HPDE6-E6E7 (cell line): Measurements from ENCODE around the gene G6PD.
"Not testable (repeated sequence)": the region's sequence is repeated elsewhere in the genome, so short reads cannot be mapped to it uniquely, and the experiment has no call there.

ENCODE experiments used
- DNase-seq: peaks from one replicate; pipeline ENCODE4 v3.0.0; 2011; ENCODE audit warnings: missing footprints; ENCODE audit errors: extremely low spot score

Gene G6PD

DNA sequence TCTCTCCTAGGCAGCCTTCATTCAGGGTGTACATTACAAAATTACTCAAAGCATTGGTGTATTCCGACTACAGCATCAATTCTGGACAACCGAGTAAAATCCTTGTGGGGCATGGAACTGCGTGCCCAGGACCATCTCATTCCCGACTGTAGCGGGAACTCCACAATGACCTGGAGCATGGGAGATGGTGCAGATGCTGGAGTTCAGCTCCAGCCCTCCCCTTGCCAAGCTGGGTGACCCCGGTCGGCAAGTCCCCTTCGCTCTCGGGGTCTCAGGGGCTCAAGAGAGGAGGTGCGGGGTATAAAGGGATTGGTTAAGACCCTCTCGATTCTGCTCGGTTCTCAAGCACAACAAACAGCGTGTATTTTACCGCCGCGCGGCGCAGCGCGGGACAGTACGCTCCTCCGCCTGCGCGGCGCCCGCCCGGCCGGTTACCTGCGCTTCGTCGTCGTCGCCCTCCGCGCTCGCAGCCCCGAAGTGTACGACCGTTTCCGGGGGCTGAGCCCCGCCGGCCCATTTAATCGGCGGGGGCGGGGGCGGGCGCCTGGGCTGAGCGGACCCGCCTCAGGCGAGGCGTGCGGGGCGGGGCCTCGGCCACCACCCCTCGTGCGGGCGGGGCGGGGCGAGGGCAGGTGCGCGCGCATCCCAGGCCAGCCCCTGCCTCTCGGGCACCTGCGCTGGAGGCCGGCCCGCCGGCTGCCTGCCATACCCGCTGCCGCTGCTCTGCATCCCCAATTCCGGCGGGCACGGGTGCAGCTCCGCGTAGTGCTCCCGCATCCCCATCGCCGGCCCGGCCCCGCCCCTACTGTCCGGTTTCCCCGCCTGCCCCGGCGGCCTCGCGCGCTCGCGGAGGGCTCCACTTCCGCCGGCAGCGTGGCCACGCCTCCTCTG, at the start of gene G6PD:
G6PD (minus strand) TSS at position 493 of the 891 bp plus-strand sequence. CDS start 691 bp downstream, outside the sequence.
- peak; percentile 78 for DNase-seq

DNA sequence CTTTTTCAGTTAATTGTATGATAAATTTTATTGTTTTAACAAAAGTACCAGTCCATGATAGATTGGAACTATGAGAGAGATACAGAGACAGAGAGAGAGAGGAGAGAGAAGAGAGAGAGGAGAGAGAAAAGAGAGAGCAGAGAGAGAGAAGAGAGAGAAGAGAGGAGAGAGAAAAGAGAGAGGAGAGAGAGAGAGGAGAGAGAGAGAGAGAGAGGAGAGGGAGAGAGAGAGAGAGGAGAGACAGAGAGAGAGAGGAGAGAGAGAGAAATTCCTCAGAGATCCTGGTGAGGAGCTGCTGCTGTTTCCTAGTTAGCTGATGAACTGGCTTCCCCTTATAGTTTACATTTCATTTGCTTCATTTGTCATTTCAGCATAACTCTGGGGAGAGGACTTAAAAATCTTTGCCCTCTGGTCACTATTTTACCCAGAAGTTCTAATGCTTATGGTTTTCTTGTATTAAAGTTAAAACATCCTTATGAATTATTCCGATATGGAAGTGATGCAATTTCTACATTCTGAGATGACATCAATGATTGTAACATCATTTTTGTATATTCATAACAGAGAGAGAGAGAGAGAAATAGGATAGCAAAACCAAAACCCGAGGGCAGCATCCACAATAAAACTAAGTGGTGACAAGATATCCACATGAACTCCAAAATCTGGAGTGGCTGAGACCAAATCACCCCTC, 49.1 kb upstream of the G6PD start:
- DNase-seq, result no peak

DNA sequence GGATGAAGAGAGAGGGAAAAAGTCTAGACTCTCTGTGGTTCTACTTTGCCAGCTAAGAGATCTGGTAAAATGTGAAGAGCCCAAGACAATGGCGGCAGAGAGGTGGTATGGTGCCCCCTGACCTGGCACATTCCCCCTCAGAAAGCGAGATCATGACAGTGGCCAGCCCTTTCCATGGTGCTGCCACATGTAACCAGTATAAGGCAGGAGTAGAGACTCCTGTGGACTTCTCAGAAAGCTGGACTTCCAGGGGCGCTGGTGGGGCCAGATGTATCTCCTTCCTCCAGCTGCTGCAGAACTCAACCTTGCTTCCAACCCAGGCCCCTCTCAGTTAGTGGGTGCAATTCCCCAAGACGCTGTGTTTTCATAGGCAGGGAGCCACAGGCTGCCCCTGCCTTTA, 47.8 kb upstream of the G6PD start:
- DNase-seq, result no peak

GRCh38 chrX:154593201-154593600, 46.6 kb upstream of the G6PD start:
- no peak for DNase-seq

DNA sequence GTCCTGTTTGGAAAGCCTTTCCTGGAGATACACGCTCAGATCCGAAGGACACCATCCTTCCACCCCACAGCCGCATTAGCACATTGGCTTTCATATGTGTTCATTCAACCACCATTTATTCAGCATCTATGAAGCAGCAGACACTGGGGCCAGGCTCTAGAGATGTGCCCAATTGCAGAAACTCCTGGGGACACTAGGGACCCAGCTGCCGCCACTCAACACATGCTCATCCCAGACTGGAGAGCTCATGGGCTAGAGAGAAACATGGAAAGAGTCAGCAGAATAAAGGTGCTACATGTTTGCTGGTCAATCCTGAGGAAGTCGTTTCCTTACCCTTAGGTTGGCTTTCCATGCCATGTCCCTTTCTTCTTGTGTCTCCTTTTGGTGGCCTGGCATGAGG, 45.9 kb upstream of the G6PD start:
- no peak for DNase-seq

- DNase-seq, result not testable (repeated sequence)
These were observed 43.8 kb upstream of the G6PD start for GRCh38 chrX:154590415-154590814.

- not testable (repeated sequence) for DNase-seq
These were observed 38.0 kb upstream of the G6PD start, which contains the start of gene CTAG1A for GRCh38 chrX:154584585-154585183. Gene CTAG1A, plus strand, starts transcription at chrX:154585133. Its CDS starts 74 bp downstream, at chrX:154585207.

DNA sequence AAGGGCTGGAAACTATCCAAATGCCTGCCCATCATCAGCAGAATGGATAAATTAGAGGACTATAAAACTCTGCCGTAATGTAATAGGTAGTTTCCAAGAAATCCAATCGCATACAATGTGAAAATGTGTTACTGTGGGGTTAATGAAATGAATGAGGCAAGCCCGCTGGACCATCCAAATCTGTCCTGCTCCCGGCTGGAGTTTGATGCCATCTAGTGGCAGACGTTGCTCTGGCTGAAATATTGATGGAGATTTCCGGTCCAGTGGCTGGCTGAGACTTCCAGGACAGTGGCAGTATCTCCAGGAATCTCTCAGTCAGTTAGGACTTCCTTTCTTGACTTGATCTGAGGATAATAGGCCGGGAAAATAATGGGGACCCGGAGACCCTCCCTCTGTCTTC, 36.3 kb upstream of the G6PD start:
- not testable (repeated sequence) for DNase-seq

- DNase-seq, result not testable (repeated sequence)
These were observed 28.4 kb upstream of the G6PD start for GRCh38 chrX:154575076-154575475.

GRCh38 chrX:154573061-154573460, 26.4 kb upstream of the G6PD start:
- not testable (repeated sequence) for DNase-seq

- not testable (repeated sequence) for DNase-seq
These were observed 23.7 kb upstream of the G6PD start for GRCh38 chrX:154570361-154570760.

DNA sequence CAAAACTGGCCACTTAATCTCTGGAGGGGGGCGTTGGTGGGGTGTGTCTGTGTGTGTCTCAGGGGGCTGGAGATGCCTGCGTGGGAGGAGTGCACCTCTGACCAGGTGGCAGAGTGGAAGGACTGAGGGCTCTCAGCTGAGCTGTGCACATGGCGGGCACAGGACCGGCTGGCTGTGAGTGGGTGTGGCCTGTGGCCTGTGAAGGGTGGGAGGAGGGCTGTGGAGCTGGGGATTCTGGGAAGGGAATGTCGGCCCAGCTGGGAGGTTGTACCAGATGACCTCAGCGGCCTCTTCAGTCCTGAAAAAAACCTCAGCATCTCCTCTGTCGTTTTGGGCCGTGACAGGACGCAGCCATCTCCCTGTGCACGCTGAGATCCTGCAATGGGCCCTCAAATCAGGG, 15.6 kb upstream of the G6PD start:
- DNase-seq, result not testable (repeated sequence)

- not testable (repeated sequence) for DNase-seq
These were observed 13.7 kb upstream of the G6PD start for GRCh38 chrX:154560326-154560725.

- DNase-seq, result not testable (repeated sequence)
These were observed 12.2 kb upstream of the G6PD start for GRCh38 chrX:154558896-154559295.

DNA sequence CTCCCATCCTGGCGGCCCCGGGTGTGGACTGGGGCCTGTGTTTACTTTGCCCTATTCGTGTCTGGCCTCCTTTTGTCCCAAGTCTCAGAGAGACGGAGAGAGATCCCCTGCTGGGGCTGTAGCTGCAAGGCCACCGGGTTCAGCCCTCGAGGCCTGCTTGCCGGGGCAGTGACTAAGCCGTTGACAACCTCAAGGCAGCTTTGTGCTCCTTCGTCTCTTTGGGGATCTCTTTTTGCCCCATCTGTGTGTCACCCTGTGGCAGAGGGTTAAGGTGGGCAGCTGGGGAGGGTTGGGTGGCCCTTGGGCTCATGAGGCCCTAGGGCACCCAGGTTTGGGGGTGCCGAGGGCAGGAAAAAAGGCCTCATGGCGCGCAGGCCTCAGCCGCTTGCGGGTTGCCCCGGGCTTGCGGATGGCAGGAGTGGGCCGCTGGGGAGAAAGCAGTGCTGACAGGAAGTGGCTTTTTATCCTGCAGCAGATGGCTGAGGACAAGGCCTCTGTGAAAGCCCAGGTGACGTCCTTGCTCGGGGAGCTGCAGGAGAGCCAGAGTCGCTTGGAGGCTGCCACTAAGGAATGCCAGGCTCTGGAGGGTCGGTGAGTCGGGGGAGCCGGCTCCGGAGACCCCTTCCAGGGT, 11.5 kb upstream of the G6PD start:
- not testable (repeated sequence) for DNase-seq

- DNase-seq, result not testable (repeated sequence)
These were observed 5.6 kb upstream of the G6PD start for GRCh38 chrX:154552112-154552806.

- no peak for DNase-seq
These were observed 3.1 kb upstream of the G6PD start for GRCh38 chrX:154549766-154550165.

GRCh38 chrX:154548028-154548316, 1.3 kb upstream of the G6PD start:
- no peak for DNase-seq

DNA sequence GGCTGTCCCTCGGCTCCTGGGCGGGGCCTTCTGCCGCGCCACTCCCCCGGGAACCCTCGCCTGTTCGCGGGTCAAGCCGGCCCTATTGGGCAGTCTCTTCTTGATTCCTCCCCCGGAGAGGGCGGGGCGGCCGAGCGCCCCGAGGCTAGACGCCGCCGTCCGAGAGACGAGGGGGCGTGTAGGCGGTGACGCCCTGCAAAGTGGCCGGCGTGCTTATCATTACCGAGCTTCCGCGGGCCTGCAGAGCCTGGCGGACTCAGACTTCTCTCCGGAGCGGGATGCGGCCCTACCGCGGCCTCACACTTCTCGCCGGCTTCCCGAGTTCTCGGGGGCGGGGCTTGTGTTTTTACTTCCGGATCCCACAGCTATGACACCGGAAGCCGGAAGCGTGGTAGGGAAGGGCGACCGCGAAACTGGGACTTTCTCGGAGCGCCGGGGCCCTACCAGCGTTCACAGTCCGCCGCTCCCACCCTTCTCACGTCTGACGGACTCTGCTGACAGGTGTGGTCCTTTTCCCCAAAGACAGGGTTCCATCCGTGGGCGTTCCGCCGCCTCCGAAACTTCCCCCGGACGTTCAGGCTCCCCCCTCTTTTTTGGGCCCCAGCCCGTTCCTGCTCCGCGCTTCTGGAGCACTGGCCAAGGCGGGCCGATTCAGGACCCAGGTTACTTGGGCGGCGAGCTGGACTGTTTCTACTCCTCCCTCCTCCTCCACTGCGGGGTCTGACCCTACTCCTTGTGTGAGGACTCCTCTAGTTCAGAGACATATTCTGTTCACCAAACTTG, 790 bp upstream of the G6PD start, which contains the start of gene IKBKG:
IKBKG (plus strand) TSS at position 376 of the 783 bp plus-strand sequence. CDS start 4,383 bp downstream, outside the sequence.
- peak; percentile 88 for DNase-seq

DNA sequence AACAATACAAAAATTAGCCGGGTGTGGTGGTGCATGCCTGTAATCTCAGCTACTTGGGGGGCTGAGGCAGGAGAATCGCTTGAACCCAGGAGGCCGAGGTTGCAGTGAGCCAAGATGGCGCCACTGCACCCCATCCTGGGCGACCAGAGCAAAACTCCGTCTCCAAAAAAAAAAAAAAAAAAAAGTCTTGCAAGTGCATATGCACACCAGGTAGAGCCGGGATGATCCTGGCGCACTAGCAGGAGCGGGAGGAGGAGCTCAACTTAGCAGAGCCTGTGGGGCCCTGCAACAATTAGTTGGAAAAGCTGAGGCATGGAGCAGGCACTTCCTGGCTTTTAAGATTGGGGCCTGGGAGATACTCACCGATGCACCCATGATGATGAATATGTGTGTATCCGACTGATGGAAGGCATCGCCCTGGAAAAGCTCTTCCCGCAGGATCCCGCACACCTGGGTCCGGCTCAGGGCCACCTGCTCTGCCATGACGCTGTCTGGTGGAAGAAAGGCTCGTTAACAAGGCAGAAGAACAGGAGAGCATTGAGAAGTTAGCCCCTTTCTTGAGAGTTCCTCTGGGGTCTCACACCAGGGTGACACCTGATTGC, 872 bp downstream of the G6PD start:
- DNase-seq, result no peak
